GM12878 (cell line): ENCODE measurements around the gene ABHD15. TPM values are rescaled to one million over a fixed set of nuclear protein-coding genes. Genes with fewer than 3 reads are reported as not detected.
A peak's percentile ranks its signal among the peaks of the same experiment; 100 is the strongest.

Experiments used
- BHLHE40 ChIP-seq, 2 experiments: fragments of 450-650 bp in 1 of 2; IDR thresholded peaks; 2 replicates each; pipeline ENCODE4 v1.6.1; 2011 to 2017; ENCODE audit warnings: low read depth in 2 of 2, borderline replicate concordance in 1 of 2, improper control_type of control experiment in 1 of 2, low read length in 1 of 2, mild to moderate bottlenecking in 1 of 2
- EGR1 ChIP-seq, 2 experiments: IDR thresholded peaks; 1 replicate in 1 of 2; 2 replicates in 1 of 2; pipeline ENCODE4 v1.6.1; 2011 to 2012; ENCODE audit warnings: low read depth in 2 of 2, low read length in 2 of 2, borderline replicate concordance in 1 of 2, mild to moderate bottlenecking in 1 of 2, moderate library complexity in 1 of 2
- EZH2 ChIP-seq: IDR thresholded peaks from 2 replicates; pipeline ENCODE4 v1.6.1; 2012; ENCODE audit warnings: low read depth, mild to moderate bottlenecking, control low read depth, inconsistent platforms, low read length, borderline replicate concordance; ENCODE audit not compliant: control insufficient read depth
- HDGF ChIP-seq: fragments of 450-650 bp; IDR thresholded peaks from 2 replicates; pipeline ENCODE4 v1.6.1; 2016; ENCODE audit warnings: antibody characterized with exemption
- IKZF1 ChIP-seq: fragments of 450-650 bp; conservative IDR thresholded peaks from 2 replicates; pipeline ENCODE4 v1.6.1; 2017; ENCODE audit warnings: antibody characterized with exemption, mild to moderate bottlenecking
- NFYB ChIP-seq: IDR thresholded peaks from 2 replicates; pipeline ENCODE4 v1.6.1; 2011; ENCODE audit warnings: low read depth, mild to moderate bottlenecking, low read length, improper control_type of control experiment, moderate library complexity; ENCODE audit not compliant: insufficient read depth
- PML ChIP-seq: IDR thresholded peaks from 2 replicates; pipeline ENCODE4 v1.6.1; 2012; ENCODE audit warnings: low read length, inconsistent platforms
- POLR2A ChIP-seq: IDR thresholded peaks from 2 replicates; pipeline ENCODE4 v1.6.1; 2011; ENCODE audit warnings: low read depth, mild to moderate bottlenecking, low read length
- RELA ChIP-seq: fragments of 450-650 bp; IDR thresholded peaks from 2 replicates; pipeline ENCODE4 v1.8.0; 2014; ENCODE audit warnings: borderline replicate concordance; ENCODE audit not compliant: partially characterized antibody
- RFX5 ChIP-seq: IDR thresholded peaks from 2 replicates; pipeline ENCODE4 v1.6.1; 2011; ENCODE audit warnings: low read depth, low read length, improper control_type of control experiment
- SMC3 ChIP-seq: IDR thresholded peaks from 2 replicates; pipeline ENCODE4 v1.6.1; 2011; ENCODE audit warnings: low read length, improper control_type of control experiment, borderline replicate concordance
- ZBED1 ChIP-seq: IDR thresholded peaks from 2 replicates; pipeline ENCODE4 v1.6.1; 2016; ENCODE audit warnings: borderline replicate concordance
- ZNF274 ChIP-seq: IDR thresholded peaks from one replicate; pipeline ENCODE4 v1.8.0; 2011; ENCODE audit not compliant: insufficient read length, insufficient read depth
- polyA plus RNA-seq, 11 experiments: library from polyadenylated mRNA; depleted of rRNA in 4 of 11; unstranded in 6 of 11; stranded (reverse) in 5 of 11; fragments of >200 nt; fragmentation: Nextera tagmentation in 4 of 11; fragmentation: Illumina TruSeq in 1 of 11; extraction: Ambion mirVana in 4 of 11; extraction: Trizol in 1 of 11; gene quantifications; 1 replicate in 1 of 11; 2 replicates in 10 of 11; pipeline versions ENCODE4 v1.2.1 to v1.2.3, GENCODE V29; 2011 to 2016; ENCODE audit warnings: inconsistent platforms in 2 of 11, missing spikeins in 2 of 11, low read depth in 1 of 11
- total RNA-seq, 4 experiments: library from RNA; depleted of rRNA in 3 of 4; stranded (reverse); fragments of >200 nt in 3 of 4; fragmentation: Illumina TruSeq in 1 of 4; extraction: Trizol in 1 of 4; gene quantifications; 2 replicates each; pipeline versions ENCODE4 v1.2.1 to v1.2.3, GENCODE V29; 2013 to 2021
- TF ChIP-seq, protein P1 (sequence below): IDR thresholded peaks from 2 replicates; pipeline ENCODE4 v1.6.1; 2012; ENCODE audit warnings: mild to moderate bottlenecking, low read depth, low read length
- TF ChIP-seq, protein P2 (sequence below), 3 experiments: IDR thresholded peaks in 2 of 3; conservative IDR thresholded peaks in 1 of 3; 2 replicates each; pipeline ENCODE4 v1.5.1; 2011; ENCODE audit warnings: low read depth in 3 of 3, low read length in 3 of 3, mild to moderate bottlenecking in 3 of 3, control low read depth in 2 of 3, moderate library complexity in 2 of 3, inconsistent platforms in 1 of 3, mixed read lengths in 1 of 3; ENCODE audit not compliant: control insufficient read depth in 2 of 3, insufficient read depth in 1 of 3; ENCODE audit errors: extremely low read depth in 1 of 3
- TF ChIP-seq, protein P3 (sequence below): fragments of 450-650 bp; formaldehyde crosslinking; IDR thresholded peaks from 2 replicates; pipeline ENCODE4 v1.5.0; 2022; ENCODE audit warnings: mild to moderate bottlenecking, missing genetic modification characterization

The ABHD15 gene
- total and polyA plus RNA-seq, 10 of the 15 experiments (the other 5 are each of a cell fraction or from before 2014, with no cell fraction given) = 2.1 to 9.2 (median 4.9) TPM

DNA sequence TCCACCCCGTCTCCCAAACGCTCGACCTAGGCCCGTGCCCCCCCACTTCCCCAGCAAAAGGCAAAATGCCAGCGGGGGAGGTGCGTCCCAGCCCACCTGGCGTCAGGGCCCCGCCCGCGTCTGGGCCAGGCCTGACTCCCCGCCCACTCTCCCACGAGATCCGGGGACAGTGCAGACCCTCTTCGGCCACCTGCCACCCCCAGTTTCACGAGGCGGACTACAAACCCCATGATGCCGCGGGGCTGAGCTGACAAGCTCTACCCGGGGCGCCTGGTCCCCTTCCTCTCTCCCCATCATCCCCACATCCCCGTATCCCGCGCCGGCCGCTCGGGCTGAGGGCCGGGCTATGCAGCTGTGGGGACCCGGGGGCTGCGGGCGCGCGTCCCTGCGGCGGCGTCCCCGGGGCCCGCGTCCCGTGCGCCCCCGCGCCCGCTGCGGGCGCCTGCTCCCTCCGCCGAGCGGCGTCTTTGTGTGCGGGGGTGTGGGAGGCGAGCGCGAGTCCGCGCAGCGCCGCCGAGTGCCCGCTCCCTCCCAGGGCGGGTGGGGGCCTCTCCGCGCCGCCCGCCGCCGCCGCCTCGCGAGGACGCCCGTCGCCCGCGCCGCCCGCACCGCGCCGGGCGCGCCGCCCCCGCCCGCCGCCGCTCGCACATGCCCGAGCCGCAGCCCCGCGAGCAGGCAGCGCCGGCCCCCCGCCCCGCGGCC is 26.2 kb upstream of the ABHD15 start, which contains the start of gene ANKRD13B (continued):
- TF ChIP-seq, protein P1, sequence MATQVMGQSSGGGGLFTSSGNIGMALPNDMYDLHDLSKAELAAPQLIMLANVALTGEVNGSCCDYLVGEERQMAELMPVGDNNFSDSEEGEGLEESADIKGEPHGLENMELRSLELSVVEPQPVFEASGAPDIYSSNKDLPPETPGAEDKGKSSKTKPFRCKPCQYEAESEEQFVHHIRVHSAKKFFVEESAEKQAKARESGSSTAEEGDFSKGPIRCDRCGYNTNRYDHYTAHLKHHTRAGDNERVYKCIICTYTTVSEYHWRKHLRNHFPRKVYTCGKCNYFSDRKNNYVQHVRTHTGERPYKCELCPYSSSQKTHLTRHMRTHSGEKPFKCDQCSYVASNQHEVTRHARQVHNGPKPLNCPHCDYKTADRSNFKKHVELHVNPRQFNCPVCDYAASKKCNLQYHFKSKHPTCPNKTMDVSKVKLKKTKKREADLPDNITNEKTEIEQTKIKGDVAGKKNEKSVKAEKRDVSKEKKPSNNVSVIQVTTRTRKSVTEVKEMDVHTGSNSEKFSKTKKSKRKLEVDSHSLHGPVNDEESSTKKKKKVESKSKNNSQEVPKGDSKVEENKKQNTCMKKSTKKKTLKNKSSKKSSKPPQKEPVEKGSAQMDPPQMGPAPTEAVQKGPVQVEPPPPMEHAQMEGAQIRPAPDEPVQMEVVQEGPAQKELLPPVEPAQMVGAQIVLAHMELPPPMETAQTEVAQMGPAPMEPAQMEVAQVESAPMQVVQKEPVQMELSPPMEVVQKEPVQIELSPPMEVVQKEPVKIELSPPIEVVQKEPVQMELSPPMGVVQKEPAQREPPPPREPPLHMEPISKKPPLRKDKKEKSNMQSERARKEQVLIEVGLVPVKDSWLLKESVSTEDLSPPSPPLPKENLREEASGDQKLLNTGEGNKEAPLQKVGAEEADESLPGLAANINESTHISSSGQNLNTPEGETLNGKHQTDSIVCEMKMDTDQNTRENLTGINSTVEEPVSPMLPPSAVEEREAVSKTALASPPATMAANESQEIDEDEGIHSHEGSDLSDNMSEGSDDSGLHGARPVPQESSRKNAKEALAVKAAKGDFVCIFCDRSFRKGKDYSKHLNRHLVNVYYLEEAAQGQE = no peak
- peak in 1 of 2 experiments; percentile 81; a peak in 2 of 3 replicates for TF ChIP-seq EGR1 (IDR thresholded peaks at IDR 0.05; ENCODE audit: borderline replicate concordance in 1 of 2, low read depth in 2 of 2, low read length in 2 of 2)
- TF ChIP-seq, protein P2, sequence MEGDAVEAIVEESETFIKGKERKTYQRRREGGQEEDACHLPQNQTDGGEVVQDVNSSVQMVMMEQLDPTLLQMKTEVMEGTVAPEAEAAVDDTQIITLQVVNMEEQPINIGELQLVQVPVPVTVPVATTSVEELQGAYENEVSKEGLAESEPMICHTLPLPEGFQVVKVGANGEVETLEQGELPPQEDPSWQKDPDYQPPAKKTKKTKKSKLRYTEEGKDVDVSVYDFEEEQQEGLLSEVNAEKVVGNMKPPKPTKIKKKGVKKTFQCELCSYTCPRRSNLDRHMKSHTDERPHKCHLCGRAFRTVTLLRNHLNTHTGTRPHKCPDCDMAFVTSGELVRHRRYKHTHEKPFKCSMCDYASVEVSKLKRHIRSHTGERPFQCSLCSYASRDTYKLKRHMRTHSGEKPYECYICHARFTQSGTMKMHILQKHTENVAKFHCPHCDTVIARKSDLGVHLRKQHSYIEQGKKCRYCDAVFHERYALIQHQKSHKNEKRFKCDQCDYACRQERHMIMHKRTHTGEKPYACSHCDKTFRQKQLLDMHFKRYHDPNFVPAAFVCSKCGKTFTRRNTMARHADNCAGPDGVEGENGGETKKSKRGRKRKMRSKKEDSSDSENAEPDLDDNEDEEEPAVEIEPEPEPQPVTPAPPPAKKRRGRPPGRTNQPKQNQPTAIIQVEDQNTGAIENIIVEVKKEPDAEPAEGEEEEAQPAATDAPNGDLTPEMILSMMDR (IDR thresholded peaks at IDR 0.05 in 2 of 3, conservative IDR thresholded peaks at IDR 0.05 in 1 of 3; ENCODE audit: control insufficient read depth in 2 of 3, extremely low read depth in 1 of 3, insufficient read depth in 1 of 3, low read depth in 3 of 3, low read length in 3 of 3) = no peak
- peak in 1 of 2 experiments; percentile 71; a peak in 2 of 4 replicates for TF ChIP-seq BHLHE40 (IDR thresholded peaks at IDR 0.05; ENCODE audit: borderline replicate concordance in 1 of 2, low read depth in 2 of 2, low read length in 1 of 2)
- no peak for TF ChIP-seq ZNF274
- TF ChIP-seq, protein P3, sequence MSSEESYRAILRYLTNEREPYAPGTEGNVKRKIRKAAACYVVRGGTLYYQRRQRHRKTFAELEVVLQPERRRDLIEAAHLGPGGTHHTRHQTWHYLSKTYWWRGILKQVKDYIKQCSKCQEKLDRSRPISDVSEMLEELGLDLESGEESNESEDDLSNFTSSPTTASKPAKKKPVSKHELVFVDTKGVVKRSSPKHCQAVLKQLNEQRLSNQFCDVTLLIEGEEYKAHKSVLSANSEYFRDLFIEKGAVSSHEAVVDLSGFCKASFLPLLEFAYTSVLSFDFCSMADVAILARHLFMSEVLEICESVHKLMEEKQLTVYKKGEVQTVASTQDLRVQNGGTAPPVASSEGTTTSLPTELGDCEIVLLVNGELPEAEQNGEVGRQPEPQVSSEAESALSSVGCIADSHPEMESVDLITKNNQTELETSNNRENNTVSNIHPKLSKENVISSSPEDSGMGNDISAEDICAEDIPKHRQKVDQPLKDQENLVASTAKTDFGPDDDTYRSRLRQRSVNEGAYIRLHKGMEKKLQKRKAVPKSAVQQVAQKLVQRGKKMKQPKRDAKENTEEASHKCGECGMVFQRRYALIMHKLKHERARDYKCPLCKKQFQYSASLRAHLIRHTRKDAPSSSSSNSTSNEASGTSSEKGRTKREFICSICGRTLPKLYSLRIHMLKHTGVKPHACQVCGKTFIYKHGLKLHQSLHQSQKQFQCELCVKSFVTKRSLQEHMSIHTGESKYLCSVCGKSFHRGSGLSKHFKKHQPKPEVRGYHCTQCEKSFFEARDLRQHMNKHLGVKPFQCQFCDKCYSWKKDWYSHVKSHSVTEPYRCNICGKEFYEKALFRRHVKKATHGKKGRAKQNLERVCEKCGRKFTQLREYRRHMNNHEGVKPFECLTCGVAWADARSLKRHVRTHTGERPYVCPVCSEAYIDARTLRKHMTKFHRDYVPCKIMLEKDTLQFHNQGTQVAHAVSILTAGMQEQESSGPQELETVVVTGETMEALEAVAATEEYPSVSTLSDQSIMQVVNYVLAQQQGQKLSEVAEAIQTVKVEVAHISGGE (CRISPR knock-in tag) = no peak
- TF ChIP-seq IKZF1 = peak; percentile 83
- TF ChIP-seq NFYB = no peak
- no peak for TF ChIP-seq POLR2A
- no peak for TF ChIP-seq PML
- no peak for TF ChIP-seq ZBED1
- TF ChIP-seq HDGF = no peak
- TF ChIP-seq SMC3 = no peak
- TF ChIP-seq RFX5 = no peak
- no peak for TF ChIP-seq EZH2
- TF ChIP-seq RELA = no peak
